ENCODE measurements around the gene CHN1.
A peak's percentile ranks its signal among the peaks of the same experiment; 100 is the strongest.

The CHN1 gene

GRCh38 chr2:174784909-174785308 lies 220.3 kb downstream of the CHN1 start:
- ATAC-seq = no peak
- H3K27ac Mint-ChIP-seq = no peak overlapping the region

GRCh38 chr2:174784316-174784715 lies 220.9 kb downstream of the CHN1 start:
- no peak overlapping the region for H3K4me3 Mint-ChIP-seq
- no peaks in the 10 kb centered on the region for H3K36me3 Mint-ChIP-seq (ENCODE audit: low read depth)
- DNase-seq = no peak
- H3K9me3 Mint-ChIP-seq = no peaks in the 10 kb centered on the region
- no peak overlapping the region for H3K27ac Mint-ChIP-seq
- no peak for ATAC-seq
- H3K4me1 Mint-ChIP-seq = peaks cover 46% of the 10 kb centered on the region
- H3K27me3 Mint-ChIP-seq = no peaks in the 10 kb centered on the region

More at GRCh38 chr2:174784909-174785308, 220.3 kb downstream of the CHN1 start:
- Mint-ChIP-seq H3K4me1 (peaks cover 43% of the 10 kb centered on the region), H3K4me3 (no peak overlapping the region), H3K27me3 (no peaks in the 10 kb centered on the region), H3K9me3 (no peaks in the 10 kb centered on the region), H3K36me3 (ENCODE audit: low read depth) (no peaks in the 10 kb centered on the region)
- no peak for DNase-seq

- H3K4me1 Mint-ChIP-seq = peaks cover 48% of the 10 kb centered on the region
- H3K27ac Mint-ChIP-seq = no peak overlapping the region
- H3K4me3 Mint-ChIP-seq = no peak overlapping the region
- H3K9me3 Mint-ChIP-seq = no peaks in the 10 kb centered on the region
- DNase-seq = no peak
- H3K36me3 Mint-ChIP-seq (ENCODE audit: low read depth) = no peaks in the 10 kb centered on the region
- ATAC-seq = no peak
- no peaks in the 10 kb centered on the region for H3K27me3 Mint-ChIP-seq
These were observed 223.2 kb downstream of the CHN1 start for GRCh38 chr2:174781996-174782395.

DNA sequence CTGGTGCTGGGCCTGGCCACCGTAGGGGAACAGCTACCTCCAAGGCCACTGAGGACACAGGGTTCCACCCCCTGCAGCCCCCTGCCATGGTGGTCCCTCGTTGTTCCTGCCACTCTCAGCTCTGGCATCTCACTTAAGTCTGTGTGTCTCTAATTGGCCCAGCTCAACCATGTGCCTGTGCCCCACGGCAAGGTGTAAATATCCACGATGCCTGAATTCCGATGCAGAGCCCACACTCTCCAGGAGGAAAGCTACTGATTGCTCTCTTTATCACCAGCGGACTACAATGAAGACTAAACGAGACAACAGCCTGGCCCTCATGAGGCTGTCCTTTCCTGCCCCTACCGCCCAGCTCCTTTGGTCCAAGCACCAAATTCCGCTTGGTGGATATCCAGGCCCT lies 223.9 kb downstream of the CHN1 start:
- Mint-ChIP-seq H3K36me3 (ENCODE audit: low read depth) (no peaks in the 10 kb centered on the region), H3K4me1 (peaks cover 50% of the 10 kb centered on the region)

DNA sequence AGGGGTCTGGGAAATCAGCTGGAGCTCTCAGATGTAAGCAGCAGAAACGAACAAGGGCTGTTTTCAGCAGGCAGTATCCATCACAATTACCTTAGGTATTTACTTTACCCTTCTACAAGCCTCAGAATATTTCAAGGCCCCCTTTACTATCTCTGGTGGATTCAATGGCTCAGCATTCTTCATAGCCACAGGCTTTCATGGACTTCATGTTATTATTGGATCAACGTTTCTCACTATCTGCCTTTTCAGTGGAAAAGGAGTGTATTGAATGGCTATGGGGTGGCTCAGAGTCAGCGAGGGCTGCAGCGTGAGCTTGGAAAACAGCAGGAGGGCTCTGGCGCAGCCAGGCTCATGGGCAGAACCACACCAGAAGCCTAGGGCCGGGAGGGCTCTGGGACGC lies 224.3 kb downstream of the CHN1 start:
- ATAC-seq = no peak
- Mint-ChIP-seq H3K4me3 (no peak overlapping the region), H3K9me3 (no peaks in the 10 kb centered on the region), H3K4me1 (peaks cover 54% of the 10 kb centered on the region), H3K36me3 (ENCODE audit: low read depth) (no peaks in the 10 kb centered on the region), H3K27me3 (no peaks in the 10 kb centered on the region), H3K27ac (peak overlapping the region; percentile 35)
- no peak for DNase-seq

More for the DNA sequence above, 223.9 kb downstream of the CHN1 start:
- Mint-ChIP-seq H3K4me3 (no peak overlapping the region), H3K9me3 (no peaks in the 10 kb centered on the region), H3K27ac (no peak overlapping the region), H3K27me3 (no peaks in the 10 kb centered on the region)
- no peak for DNase-seq
- no peak for ATAC-seq

GRCh38 chr2:174780191-174780840 lies 224.9 kb downstream of the CHN1 start:
- Mint-ChIP-seq H3K36me3 (ENCODE audit: low read depth) (no peaks in the 10 kb centered on the region), H3K4me1 (peaks cover 55% of the 10 kb centered on the region), H3K27me3 (no peaks in the 10 kb centered on the region), H3K27ac (peak overlapping the region; percentile 35), H3K4me3 (peak overlapping the region; percentile 9), H3K9me3 (no peaks in the 10 kb centered on the region)
- ATAC-seq (peak; percentile 18), DNase-seq (no peak)

DNA sequence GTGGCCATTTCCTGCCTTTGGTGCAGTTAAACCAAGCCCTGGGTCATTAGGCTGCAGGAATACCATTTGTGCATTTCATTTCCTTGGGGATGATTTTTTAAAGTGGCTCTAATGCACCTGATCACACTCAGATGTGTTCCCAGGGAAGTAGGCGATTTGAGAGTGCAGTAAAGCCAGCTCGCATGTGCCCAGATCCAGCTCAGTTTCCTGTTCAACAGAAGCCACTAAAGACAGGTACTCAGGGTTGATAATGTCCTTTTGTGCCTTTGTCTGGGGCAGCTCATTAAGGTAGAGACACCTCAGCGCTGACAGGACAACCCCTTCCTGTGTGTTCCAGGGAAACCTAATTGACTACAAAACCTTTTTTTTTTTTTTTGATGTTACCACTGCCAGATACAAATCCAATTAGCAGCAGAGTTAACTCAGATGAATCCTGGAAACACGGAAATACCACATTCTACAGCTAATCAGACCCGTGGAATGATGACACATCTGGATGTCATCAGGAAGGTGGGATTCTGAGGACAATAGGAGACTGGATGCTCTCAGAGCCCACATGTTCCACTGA lies 225.7 kb downstream of the CHN1 start:
- ATAC-seq (no peak), DNase-seq (no peak)
- peak overlapping the region; percentile 91 for H3K27ac Mint-ChIP-seq
- H3K4me1 Mint-ChIP-seq = peaks cover 55% of the 10 kb centered on the region
- no peaks in the 10 kb centered on the region for H3K36me3 Mint-ChIP-seq (ENCODE audit: low read depth)
- H3K4me3 Mint-ChIP-seq = peak overlapping the region; percentile 32
- H3K9me3 Mint-ChIP-seq = no peaks in the 10 kb centered on the region
- no peaks in the 10 kb centered on the region for H3K27me3 Mint-ChIP-seq

GRCh38 chr2:174778085-174778981 lies 226.8 kb downstream of the CHN1 start:
- no peaks in the 10 kb centered on the region for H3K36me3 Mint-ChIP-seq (ENCODE audit: low read depth)
- no peaks in the 10 kb centered on the region for H3K9me3 Mint-ChIP-seq
- DNase-seq = peak; percentile 77
- peak overlapping the region; percentile 91 for H3K27ac Mint-ChIP-seq
- peak overlapping the region; percentile 32 for H3K4me3 Mint-ChIP-seq
- H3K27me3 Mint-ChIP-seq = no peaks in the 10 kb centered on the region
- peaks cover 55% of the 10 kb centered on the region for H3K4me1 Mint-ChIP-seq
- ATAC-seq = peak; percentile 93

- H3K4me3 Mint-ChIP-seq = no peak overlapping the region
- no peak for DNase-seq
- H3K9me3 Mint-ChIP-seq = no peaks in the 10 kb centered on the region
- no peaks in the 10 kb centered on the region for H3K27me3 Mint-ChIP-seq
- no peaks in the 10 kb centered on the region for H3K36me3 Mint-ChIP-seq (ENCODE audit: low read depth)
- peak overlapping the region; percentile 91 for H3K27ac Mint-ChIP-seq
- H3K4me1 Mint-ChIP-seq = peaks cover 54% of the 10 kb centered on the region
- ATAC-seq = no peak
These were observed 227.7 kb downstream of the CHN1 start for GRCh38 chr2:174777347-174778084.

DNA sequence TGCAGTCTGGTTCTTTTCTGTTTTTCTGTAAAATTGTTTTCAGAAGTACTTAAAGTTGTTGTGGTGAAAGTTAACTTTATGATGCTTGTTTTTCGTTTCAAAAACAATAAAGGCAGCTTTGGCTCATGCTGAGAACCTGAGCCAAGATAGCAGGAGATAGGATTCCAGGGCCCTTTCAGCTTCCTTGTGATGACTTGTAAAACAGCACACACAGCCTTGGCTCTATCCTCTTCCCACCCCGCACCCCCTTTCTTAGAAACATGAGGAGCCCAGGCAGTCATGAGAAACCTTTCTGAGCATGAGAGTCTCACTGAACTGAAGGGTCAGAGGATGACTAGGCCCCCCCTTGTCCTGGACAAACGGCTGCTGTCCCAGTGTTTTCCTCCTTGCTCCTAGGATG lies 228.5 kb downstream of the CHN1 start:
- Mint-ChIP-seq H3K4me1 (peaks cover 59% of the 10 kb centered on the region), H3K9me3 (no peaks in the 10 kb centered on the region), H3K4me3 (no peak overlapping the region), H3K27me3 (no peaks in the 10 kb centered on the region), H3K36me3 (ENCODE audit: low read depth) (no peaks in the 10 kb centered on the region), H3K27ac (no peak overlapping the region)
- DNase-seq = no peak
- ATAC-seq = no peak

DNA sequence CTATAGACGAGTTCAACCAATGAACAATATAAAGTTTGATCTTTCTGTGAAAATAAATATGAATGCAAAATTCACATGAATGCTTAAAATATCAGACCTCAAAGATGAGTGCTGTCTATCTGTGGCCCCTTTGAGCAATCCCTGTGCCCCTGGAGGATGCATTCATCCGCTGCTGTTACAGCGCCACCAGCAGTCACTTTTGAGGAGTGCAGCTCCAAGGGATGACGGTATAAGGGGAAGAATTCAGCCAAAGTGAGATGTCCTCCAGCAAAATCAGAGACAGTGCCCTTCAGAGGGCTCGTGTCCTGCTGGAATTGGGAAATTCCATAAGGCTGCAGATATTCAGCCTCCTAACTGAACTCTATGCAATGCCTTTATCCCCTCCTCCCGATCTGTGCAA lies 229.0 kb downstream of the CHN1 start:
- H3K27ac Mint-ChIP-seq = no peak overlapping the region
- ATAC-seq = no peak
- DNase-seq = no peak
- no peaks in the 10 kb centered on the region for H3K36me3 Mint-ChIP-seq (ENCODE audit: low read depth)
- no peaks in the 10 kb centered on the region for H3K27me3 Mint-ChIP-seq
- no peaks in the 10 kb centered on the region for H3K9me3 Mint-ChIP-seq
- H3K4me1 Mint-ChIP-seq = peaks cover 56% of the 10 kb centered on the region
- H3K4me3 Mint-ChIP-seq = no peak overlapping the region

DNA sequence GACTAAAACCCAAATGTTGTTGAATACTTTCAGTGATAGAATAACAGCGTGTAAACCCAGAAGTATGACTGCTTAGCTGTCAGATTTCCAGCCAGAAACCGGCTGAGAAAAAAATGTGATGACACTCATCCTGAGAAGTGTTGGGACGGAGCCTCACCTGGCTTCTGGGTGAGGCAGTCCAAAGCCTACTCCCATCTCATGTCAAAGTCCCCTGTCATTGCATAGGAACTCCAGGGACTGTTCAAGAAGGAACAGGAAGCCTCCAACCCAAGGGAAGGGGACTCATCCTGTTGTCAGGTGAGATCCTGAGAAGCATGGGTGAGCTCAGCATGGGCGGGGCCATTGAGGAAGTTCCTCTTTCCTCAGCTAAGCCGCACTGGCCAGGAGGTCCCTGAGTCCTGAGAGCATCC lies 229.6 kb downstream of the CHN1 start:
- no peak overlapping the region for H3K27ac Mint-ChIP-seq
- peaks cover 52% of the 10 kb centered on the region for H3K4me1 Mint-ChIP-seq
- DNase-seq (no peak), ATAC-seq (no peak)
- no peak overlapping the region for H3K4me3 Mint-ChIP-seq
- H3K27me3 Mint-ChIP-seq = no peaks in the 10 kb centered on the region
- H3K9me3 Mint-ChIP-seq = no peaks in the 10 kb centered on the region
- no peaks in the 10 kb centered on the region for H3K36me3 Mint-ChIP-seq (ENCODE audit: low read depth)

- Mint-ChIP-seq H3K27ac (no peak overlapping the region), H3K9me3 (no peaks in the 10 kb centered on the region), H3K4me3 (no peak overlapping the region), H3K36me3 (ENCODE audit: low read depth) (no peaks in the 10 kb centered on the region), H3K27me3 (no peaks in the 10 kb centered on the region), H3K4me1 (peaks cover 45% of the 10 kb centered on the region)
- ATAC-seq (no peak), DNase-seq (no peak)
These were observed 230.3 kb downstream of the CHN1 start for GRCh38 chr2:174774886-174775285.

GRCh38 chr2:174773215-174773614 lies 232.0 kb downstream of the CHN1 start:
- Mint-ChIP-seq H3K4me1 (peaks cover 28% of the 10 kb centered on the region), H3K9me3 (no peaks in the 10 kb centered on the region), H3K36me3 (ENCODE audit: low read depth) (no peaks in the 10 kb centered on the region), H3K27me3 (peaks cover 1% of the 10 kb centered on the region), H3K27ac (no peak overlapping the region), H3K4me3 (no peak overlapping the region)
- no peak for ATAC-seq
- no peak for DNase-seq

Measured in activated naive CD8-positive, alpha-beta T cell treated with anti-CD3 and anti-CD28 coated beads, Interleukin-2, amount 50 U/mL, for 24 hours (primary cell).